NCI-H345 treated with DMSO at 0.1 percent for 48 hours (cell line): ENCODE measurements around the gene CDK14.
A peak's percentile ranks its signal among the peaks of the same experiment; 100 is the strongest.

ENCODE experiments used
- DNase-seq: peaks from one replicate; lab custom pipeline; 2025; ENCODE audit not compliant: unreplicated experiment; lab: John Stamatoyannopoulos, UW

CDK14 gene

DNA sequence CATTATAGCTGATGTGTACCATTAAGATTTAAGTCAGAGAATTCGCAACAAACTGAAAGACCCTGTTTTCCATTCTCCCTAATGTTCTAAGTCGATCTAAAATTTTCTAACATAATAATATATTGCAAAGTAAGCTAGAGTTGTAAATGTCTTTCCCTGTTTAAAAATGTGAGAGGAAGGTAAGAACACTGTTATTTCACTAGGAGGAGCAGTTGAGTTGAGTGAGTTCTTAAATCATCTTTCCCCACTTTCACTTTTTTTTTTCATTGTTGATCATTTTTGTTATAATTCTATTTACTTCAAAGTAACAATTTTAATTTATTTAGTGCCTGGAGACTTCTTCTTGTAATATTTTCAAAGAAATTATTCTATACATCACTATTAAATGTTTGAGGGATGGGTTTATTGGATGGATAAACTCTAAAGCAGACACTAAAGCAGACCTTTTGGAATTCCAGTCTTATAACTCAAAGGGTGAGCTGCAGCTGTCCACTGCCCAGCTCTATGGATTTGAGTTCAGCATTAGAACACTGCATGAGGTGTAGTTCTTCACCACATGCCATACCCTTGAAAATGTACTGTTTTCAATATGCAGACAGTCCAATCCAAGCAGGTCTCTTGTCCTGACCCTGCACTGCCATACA is 486.9 kb downstream of the CDK14 start:
- no peak for DNase-seq

DNA sequence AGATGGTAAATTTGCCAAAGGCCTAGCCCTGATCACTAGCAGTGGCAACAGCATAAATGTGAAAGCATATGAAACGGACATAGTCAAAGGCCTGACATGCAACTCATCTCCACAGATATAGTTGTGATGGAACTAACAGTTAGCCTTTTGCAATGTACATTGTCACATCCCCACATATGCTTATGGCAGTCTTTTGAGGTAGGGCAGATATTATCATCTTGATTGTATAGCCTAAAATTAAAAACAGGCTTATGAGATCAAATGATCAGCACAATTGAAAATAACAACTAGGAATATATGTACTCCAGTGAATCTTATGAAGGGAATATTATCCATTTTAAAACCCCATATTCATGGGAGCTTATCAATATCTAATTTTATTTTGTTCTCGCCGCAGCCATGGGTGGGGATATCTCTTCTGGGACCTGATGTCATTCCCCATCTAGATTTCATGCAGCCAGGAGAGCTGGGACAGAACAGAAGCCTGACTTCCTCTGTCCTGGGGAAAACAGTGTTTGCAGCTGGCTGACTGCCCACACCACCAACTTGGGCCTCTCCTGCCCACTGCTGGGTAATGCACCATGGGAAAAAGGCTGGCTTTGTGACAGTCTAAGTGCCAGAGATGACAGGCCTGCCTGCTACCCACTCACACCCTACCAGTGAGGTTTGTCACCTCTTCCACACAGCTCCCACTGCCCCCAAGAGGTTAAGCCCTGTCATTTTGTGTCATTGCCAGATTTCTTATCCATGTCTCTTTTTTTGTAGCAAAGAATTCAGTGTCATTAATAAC is 487.9 kb downstream of the CDK14 start:
- DNase-seq: no peak

DNA sequence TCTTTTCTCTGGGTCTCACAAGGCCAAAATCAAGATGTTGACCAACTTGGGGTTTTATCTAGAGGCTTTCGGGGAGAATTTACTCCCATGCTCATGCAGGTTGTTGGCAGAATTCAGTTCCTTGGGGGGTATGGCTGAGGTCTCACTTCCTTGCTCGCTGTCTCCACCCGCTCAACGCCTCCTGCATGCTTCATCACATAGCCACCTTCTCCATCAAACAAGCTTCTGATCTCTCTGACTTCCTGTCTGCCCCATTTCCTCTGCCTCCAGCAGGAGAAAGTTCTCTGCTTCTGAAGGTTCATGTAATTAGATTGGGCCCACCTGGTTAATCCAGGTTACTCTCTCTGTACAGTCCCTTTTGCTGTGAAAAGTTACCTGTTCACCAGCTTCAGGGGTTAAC is 489.1 kb downstream of the CDK14 start:
- DNase-seq: no peak

DNA sequence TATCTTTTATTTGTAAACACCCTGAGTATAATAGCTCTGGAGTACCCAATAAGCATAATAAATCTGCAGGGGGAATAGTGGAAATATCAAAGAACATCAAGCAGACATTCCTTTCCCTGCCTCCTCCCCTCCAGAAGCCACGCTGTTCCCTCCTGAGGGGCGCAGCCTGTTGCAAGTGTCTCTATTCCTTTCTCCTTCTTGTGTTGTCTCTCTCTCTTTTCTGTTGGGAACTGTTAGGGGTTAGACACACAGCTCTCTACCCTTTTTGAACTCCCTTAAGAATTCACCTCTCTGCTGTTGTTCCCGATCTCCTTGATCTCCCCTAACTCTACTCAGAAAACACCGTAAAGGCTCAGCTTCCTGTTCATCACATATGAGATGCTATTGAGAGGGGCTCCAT is 490.1 kb downstream of the CDK14 start:
- DNase-seq: no peak

DNA sequence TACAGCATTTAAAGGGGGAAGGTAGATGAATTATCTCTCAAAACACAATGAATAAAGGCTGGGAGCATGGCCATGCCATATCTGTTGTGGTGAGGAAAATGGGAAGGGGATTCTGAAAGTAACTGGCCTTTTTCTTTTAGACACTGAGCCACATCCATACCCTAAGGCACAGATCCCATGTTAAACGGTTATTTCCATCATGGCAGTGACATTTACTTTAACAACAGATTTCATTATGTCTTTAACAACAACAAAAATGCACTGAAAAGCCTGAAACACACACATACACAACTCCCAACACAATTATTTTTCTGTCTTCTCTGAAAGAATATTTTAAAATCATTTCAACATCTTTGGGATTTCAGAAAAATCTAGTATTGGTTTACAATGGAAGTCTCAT is 492.0 kb downstream of the CDK14 start:
- no peak for DNase-seq

DNA sequence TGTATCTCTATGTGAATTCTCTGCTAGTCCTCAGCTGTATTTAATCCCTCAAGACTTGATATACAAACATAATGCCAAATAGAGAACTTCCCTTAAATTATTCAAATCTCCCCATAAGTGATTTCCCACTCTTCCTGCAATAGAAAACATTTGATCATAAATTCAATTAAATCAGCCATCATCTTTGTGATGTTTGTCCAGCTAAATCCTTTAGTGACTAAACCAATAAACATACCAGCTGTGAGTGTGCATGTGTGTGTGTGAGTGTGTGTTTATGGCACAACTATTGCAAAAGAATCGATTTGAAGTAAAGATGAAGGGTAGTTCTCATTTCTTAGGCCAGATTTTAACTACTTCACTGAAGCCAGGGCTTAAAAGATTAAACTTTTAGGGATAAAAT is 492.6 kb downstream of the CDK14 start:
- DNase-seq: no peak

DNA sequence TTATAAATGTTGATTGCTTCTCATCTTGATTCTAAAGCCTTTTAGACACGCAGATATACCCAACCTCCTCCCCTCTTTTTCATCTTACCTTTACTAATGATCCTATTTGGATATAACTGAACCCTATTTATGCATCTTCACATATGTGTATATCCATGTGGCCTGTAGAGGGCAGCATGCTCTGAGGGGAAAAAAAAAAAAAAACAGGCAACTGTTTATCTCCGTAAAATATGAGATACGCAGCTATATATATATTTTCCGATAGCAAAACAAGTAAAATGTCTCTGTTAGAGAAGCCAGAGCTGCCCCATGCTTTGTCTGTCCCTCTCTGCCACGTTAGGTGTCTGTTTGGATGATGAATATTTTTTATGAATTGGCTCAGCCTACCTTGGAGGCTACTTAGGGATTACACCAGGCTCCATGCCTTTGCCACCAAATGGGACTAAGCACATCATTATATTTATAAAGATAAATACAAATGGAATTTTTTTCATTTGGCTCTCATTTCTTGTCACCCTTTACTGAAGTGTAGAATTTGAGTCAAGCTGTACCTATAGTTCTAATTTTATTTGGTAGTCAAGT is 493.4 kb downstream of the CDK14 start:
- peak; percentile 41 for DNase-seq

DNA sequence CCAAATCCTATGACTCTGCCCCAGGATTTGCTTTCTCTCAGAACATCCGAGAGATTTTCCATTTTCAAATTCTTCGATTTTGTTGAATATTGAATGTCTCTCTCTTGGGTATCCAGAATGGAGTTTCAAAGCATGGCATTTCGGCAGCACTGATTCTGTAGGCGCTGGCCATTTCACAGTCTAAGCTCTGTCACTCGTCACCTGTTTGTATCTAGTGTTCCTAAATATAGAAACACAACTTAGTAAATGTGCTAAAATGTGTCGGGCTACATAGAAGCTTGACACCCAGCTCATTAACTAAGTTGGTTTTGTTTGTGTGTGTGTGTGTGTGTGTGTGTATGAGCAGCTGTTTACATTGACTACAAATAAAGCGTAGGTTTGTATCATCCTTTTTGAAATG is 494.6 kb downstream of the CDK14 start:
- no peak for DNase-seq

DNA sequence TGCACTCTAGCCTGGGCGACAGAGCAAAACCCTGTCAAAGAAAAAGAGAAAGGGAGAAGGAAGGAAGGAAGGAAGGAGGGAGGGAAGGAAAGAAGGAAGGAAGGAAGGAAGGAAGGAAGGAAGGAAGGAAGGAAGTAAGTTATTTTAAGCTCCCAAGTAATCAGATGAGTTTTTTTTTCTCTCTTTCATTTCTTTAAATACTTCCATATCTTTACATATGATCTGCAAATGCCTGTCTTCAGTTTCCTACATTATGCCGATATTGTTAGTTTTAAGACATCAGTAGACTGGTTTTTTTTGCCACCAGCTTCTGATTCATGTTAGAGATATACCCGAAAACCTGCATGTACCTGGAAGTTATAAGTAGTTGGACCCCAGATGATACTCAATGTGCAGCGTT is 495.5 kb downstream of the CDK14 start:
- DNase-seq: no peak

DNA sequence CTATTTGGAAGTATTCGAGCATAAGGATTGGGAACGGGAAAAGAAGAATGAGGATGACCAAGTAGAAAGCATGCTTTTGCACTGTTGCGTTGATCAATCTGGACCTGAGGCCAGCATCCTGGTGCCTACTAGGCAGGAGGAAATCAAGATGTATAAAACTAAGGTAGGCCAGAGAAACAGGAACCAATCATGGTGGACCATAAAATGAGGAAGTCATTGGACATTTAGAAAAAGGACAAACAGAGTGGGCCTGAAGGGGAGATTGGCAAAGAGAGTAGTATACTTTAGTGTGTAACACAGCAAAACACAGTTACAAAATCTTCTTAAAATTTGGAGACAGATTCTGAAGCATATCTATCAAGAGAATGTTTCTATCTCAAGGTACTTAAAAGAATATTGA is 497.1 kb downstream of the CDK14 start:
- DNase-seq: no peak

DNA sequence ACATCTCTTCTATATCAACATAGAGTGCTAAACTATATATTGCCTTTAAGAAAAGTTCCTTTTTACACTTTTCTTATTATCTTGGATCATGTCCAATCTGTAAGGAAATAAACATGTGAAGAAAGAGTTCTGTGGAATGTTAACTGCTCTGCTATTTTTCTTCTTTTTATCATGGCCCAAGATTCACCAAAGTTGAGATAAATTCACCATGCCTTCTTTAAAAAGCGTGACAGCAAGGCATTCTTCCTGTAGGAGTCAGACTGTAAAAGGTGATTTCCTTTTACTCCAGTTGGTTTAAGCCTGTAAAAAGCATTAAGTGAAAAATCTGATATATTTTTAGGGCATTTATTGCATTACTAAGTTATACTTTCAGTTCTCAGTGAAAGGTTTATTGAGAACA is 502.4 kb downstream of the CDK14 start:
- no peak for DNase-seq

DNA sequence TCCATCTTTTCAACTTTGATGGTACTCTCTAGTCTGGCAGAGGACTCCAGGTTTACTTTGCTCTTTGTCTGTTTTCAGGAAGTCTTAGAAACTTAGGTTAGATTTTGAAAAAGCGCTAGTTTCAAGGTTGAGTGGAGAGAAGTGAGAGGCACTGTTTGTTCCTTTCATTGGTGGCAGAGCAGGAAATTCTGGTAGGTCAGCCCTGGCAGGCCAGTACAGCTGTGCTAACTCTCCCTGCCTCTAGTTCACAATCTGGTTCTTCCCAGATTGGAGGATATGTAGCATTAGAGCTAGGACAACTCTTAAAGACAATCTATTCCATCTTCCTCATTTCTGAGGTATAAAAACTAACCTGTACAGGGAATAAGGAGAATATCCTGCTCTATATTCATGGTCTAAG is 507.2 kb downstream of the CDK14 start:
- DNase-seq: no peak

DNA sequence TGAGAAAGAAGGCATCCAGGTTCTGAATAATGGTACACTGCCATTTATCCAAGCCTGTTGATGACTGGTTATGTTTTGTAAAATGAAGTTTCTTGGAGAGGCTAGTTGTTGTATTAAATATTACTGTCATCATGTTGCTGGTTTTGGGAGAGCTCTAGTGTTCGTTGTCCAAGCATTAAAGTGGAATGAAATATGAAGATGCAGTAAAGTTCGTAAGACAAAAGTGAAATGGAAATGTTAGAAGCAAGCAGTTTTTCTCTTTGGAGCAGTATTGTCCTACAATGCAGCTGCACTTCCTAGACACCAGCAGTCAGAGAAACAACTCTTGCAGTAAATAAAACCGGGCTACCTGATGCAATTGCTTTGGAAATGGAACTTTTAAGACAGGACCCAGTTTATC is 511.3 kb downstream of the CDK14 start:
- no peak for DNase-seq

DNA sequence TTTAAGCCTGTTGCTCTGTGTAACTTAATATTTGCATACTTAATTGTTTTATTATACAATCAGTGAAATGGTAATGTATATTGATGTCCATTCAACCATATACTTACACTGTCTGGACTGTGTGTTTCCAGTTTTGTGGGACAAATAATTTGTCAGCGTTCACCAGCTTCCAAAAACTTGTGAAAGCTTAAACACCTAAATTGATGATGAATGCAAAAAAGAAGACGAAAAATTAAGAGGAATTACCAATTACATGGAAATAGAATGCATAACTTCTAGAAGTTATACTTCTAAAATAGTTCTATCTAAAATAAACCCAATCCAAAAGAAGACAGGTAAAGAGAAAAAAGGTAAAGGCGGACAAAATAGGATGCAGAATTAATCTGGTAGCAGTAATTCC is 513.1 kb downstream of the CDK14 start:
- DNase-seq: no peak

DNA sequence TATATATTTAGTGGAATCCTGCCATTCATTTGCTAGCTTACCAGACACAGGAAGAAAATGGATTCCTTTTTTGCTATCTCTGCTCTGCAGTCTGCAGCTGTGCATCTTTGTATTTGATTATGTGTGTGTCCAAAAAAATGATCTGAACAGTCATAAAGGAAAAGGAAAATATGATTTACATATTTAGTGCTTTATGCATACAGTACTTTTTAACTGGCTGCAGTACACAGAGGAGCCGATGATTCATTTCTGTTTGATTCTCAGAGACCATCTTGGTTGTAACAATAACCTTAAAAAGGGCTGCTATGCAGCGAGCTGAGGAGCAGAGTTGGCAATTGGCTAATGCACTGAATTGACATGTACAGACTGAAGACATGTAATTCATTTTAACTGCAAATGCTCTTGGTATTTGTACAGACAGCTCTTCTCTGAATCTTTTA is 516.8 kb downstream of the CDK14 start:
- no peak for DNase-seq

DNA sequence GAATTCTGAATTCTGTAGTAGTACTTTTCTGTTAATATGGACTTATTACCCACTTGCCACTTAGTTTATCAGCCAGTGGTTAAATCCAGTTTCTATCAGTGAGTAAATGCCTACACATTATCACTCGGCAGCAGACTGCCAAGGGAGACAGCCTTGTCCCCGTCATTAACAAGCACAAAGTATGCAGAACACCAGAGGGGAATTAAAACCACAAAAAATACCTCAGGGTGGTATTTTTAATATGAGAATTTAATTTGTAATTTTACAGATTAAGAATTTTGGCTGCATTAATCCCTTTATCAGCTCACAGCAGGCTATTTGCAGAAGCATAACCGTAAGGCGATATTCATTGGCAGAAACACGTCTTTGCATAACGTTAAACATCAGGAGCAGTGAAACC is 518.1 kb downstream of the CDK14 start:
- no peak for DNase-seq

DNA sequence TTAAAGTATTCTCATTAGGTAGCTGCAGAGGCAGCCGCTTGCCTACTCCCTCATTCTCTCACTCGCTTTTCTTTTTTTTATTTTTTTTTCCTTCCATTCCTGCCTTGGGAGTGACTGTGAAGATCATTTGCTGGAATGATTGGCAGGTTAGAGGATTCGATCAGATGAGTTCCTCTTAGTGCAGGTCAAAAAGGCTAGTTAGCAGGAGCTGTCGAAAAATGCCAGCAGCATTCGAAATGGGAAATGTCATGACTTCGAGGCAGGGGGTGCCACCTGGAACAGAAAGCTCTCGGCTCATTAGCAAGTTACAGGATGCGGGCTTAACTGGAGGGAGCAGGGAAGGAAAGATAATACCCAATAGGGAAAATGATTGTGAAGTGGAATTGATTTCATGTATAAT is 530.6 kb downstream of the CDK14 start:
- no peak for DNase-seq

DNA sequence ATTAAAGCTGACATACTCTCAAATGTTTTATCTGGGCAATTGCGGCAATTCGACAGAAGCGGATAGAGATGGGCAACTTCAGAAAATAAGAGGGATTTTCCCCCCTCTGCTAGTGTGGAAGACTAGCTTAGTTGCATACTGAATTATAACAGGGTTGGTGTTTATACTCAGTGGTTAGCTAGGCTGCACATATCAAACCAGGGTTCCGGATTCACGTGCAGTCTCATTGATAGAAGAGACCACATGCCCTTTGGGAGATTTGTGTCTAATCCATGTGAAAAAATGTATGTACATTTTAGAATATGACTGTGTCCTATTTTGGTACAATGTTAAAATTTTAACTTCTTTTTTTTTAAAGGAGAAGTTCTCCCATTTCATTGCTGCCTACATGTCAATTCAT is 531.2 kb downstream of the CDK14 start:
- no peak for DNase-seq

DNA sequence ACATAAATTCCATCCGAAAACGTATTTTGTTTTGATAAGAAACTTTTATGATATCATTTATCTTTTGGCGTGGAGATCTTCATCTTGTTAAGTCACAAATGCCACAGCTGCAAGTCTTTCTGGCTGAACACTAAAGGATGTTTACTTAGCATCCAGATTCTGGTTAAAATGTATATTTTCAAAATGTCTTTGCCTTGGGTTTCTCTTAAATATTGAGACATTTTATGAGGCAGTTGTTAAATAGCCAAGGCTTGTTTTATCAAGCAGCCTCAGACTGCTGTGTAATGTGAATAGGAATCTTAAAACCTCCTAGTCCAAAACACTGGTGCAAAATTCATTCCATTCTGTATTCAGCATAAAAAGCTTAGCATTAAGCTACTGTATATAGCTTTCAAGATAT is 531.8 kb downstream of the CDK14 start:
- DNase-seq: no peak

DNA sequence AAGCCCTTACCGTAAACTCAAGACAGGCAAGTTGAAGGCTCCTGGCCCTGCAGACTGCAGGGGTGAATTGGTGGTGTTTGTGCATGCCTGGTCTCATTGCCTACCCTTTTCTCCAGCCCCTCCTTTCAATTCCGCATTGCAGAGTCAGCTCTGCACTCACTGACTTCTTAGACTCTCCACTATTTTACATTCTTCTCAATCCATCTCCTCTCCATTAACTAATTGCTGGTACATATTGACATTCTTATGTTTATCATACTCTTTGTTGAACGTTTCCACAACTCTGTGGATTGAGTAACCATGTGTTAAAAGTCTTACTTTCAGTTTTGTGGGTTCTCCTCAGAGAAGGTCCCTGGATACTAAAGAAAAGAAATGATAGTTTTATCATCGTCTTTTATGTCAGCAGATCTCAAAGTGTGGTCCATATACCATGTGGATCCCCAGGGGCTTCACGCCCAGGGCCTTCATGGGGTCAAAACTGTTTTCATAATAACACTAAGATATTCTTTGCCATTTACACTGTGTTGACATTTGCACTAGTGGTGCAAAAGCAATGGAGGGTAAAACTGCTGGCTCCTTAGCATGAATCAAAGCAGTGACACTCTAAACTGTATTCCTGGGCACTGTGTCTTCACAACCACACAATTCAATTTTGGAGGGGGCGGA is 532.7 kb downstream of the CDK14 start:
- DNase-seq: no peak

DNA sequence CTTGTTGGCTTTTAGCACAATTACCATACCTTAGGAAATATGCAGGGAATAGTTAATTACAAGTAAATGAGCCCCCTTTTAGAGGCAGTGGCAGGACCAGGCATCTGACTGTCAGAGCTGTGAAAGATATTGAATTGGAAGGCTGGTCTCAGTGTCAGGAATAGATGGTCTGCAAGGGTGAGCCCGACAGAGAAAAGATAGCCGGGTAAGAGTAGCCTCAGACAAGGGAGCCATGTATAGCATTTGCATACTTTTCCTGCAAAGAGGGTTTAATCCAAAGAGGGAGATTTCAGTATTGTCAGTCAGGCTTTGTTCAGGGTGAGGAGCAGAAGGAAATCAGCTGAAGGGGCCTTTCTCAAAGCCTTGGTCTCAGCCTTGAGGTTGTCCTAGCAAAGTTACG is 539.2 kb downstream of the CDK14 start:
- no peak for DNase-seq
